Measurements from ENCODE around the gene MYH10.

DNA sequence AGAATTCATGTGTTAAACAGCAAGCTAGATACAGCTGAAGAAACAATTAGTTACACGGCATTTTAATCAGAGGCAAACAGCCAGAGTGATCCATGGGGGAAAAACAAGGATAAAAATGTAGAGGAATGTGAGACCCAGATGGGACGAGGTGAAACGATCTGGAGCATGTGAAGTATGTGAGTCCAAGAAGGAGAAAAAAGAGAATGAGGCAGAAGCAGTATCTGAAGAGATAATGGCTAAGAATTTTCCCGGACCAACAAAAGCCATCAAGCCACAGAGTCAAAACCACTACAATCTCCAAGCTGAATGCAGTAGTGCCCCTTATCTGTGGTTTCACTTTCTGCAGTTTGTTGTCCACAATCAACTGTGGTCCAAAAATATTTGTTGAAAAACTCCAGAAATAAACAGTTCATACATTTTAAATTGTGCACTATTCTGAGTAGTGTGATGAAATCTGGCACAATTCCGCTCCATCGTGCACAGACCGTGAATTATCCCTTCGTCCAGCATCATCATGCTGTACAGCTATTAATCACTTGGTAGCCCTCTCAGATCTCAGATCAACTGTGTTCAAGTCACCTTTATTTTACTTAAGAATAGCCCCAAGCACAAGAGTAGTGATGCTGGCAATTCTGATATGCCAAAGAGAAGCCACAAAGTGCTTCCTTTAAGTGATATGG, 18.8 kb downstream of the MYH10 start:
- TF ChIP-seq CREB5 (CRISPR knock-in tag; IDR thresholded peaks at IDR 0.05; ENCODE audit: low read depth): no peak
- TF ChIP-seq ZNF8 (CRISPR knock-in tag; IDR thresholded peaks at IDR 0.05): no peak
- no peak for TF ChIP-seq CSRNP3 (CRISPR knock-in tag; IDR thresholded peaks at IDR 0.05)
